H9 (cell line): ENCODE results near the gene POU3F2. TPM values are rescaled to one million over a fixed set of nuclear protein-coding genes. Genes with fewer than 3 reads are reported as not detected.

Experiments
- DNase-seq: peaks from one replicate; pipeline ENCODE4 v3.0.0-alpha.2; 2017
- H2AFZ ChIP-seq: one replicate; pipeline ENCODE4 v1.6.1; 2013; ENCODE audit warnings: mild to moderate bottlenecking, low read length, control low read depth, moderate library complexity
- H2AK5ac ChIP-seq: 2 replicates; pipeline ENCODE4 v1.6.1; 2013; ENCODE audit warnings: low read length, control low read depth, mixed read lengths; ENCODE audit not compliant: insufficient read length
- H2BK120ac ChIP-seq: one replicate; pipeline ENCODE4 v1.6.1; 2013; ENCODE audit warnings: low read depth, mild to moderate bottlenecking, low read length, control low read depth, inconsistent platforms; ENCODE audit not compliant: poor library complexity, severe bottlenecking
- H2BK12ac ChIP-seq: 2 replicates; pipeline ENCODE4 v1.6.1; 2013; ENCODE audit warnings: low read length, control low read depth, mixed read lengths, low read depth; ENCODE audit not compliant: insufficient read length
- H2BK15ac ChIP-seq: 2 replicates; pipeline ENCODE4 v1.6.1; 2013; ENCODE audit warnings: low read depth, low read length, control low read depth
- H2BK20ac ChIP-seq: one replicate; pipeline ENCODE4 v1.6.1; 2013; ENCODE audit warnings: low read depth, mild to moderate bottlenecking, low read length, control low read depth, inconsistent platforms; ENCODE audit not compliant: poor library complexity, severe bottlenecking
- H2BK5ac ChIP-seq: 2 replicates; pipeline ENCODE4 v1.6.1; 2013; ENCODE audit warnings: low read length, control low read depth, mixed read lengths; ENCODE audit not compliant: insufficient read length
- H3K14ac ChIP-seq: 2 replicates; pipeline ENCODE4 v1.6.1; 2013; ENCODE audit warnings: low read length, control low read depth; ENCODE audit not compliant: insufficient read depth
- H3K18ac ChIP-seq: 2 replicates; pipeline ENCODE4 v1.6.1; 2013; ENCODE audit warnings: low read depth, mild to moderate bottlenecking, mixed read lengths, low read length, control low read depth; ENCODE audit not compliant: insufficient read length
- H3K23ac ChIP-seq: 2 replicates; pipeline ENCODE4 v1.6.1; 2013; ENCODE audit warnings: low read length, control low read depth, mixed read lengths, low read depth; ENCODE audit not compliant: insufficient read length
- H3K23me2 ChIP-seq: 2 replicates; pipeline ENCODE4 v1.6.1; 2013; ENCODE audit warnings: low read depth, mild to moderate bottlenecking, mixed read lengths, low read length, control low read depth; ENCODE audit not compliant: insufficient read length, poor library complexity, severe bottlenecking
- H3K27ac ChIP-seq: 2 replicates; pipeline ENCODE4 v1.5.1; 2013; ENCODE audit warnings: low read length, control low read depth, mixed read lengths, low read depth; ENCODE audit not compliant: insufficient read length
- H3K27me3 ChIP-seq: 2 replicates; pipeline ENCODE4 v1.6.1; 2013; ENCODE audit warnings: low read length, control low read depth, inconsistent platforms; ENCODE audit not compliant: insufficient read depth
- H3K4ac ChIP-seq: 2 replicates; pipeline ENCODE4 v1.6.1; 2013; ENCODE audit warnings: low read depth, mild to moderate bottlenecking, control low read depth, inconsistent platforms, low read length, moderate library complexity
- H3K4me1 ChIP-seq: 2 replicates; pipeline ENCODE4 v1.6.1; 2013; ENCODE audit warnings: low read length, control low read depth, inconsistent platforms; ENCODE audit not compliant: insufficient read depth
- H3K4me2 ChIP-seq: 2 replicates; pipeline ENCODE4 v1.6.1; 2013; ENCODE audit warnings: low read length, control low read depth, mixed read lengths; ENCODE audit not compliant: insufficient read length, insufficient read depth
- H3K56ac ChIP-seq: 2 replicates; pipeline ENCODE4 v1.6.1; 2013; ENCODE audit warnings: low read depth, mild to moderate bottlenecking, mixed read lengths, low read length, control low read depth; ENCODE audit not compliant: insufficient read length
- H3K79me1 ChIP-seq: 2 replicates; pipeline ENCODE4 v1.6.1; 2013; ENCODE audit warnings: low read depth, mild to moderate bottlenecking, moderate library complexity, low read length, control low read depth, inconsistent platforms; ENCODE audit not compliant: insufficient read depth, poor library complexity, severe bottlenecking
- H3K79me2 ChIP-seq: 2 replicates; pipeline ENCODE4 v1.6.1; 2013; ENCODE audit warnings: low read length, control low read depth, inconsistent platforms; ENCODE audit not compliant: insufficient read depth
- H3K9ac ChIP-seq: 2 replicates; pipeline ENCODE4 v1.6.1; 2013; ENCODE audit warnings: low read length, control low read depth, mixed read lengths; ENCODE audit not compliant: insufficient read length; ENCODE audit errors: extremely low read depth
- H3K9me3 ChIP-seq: one replicate; pipeline ENCODE4 v1.6.1; 2013; ENCODE audit warnings: low read depth, low read length, inconsistent platforms; ENCODE audit not compliant: control insufficient read depth
- H3T11ph ChIP-seq: one replicate; pipeline ENCODE4 v1.6.1; 2013; ENCODE audit warnings: mild to moderate bottlenecking, low read length, control low read depth, inconsistent platforms
- H4K20me1 ChIP-seq: one replicate; pipeline ENCODE4 v1.6.1; 2013; ENCODE audit not compliant: control insufficient read depth, insufficient read length, insufficient read depth
- H4K5ac ChIP-seq: 2 replicates; pipeline ENCODE4 v1.6.1; 2013; ENCODE audit warnings: low read depth, mild to moderate bottlenecking, mixed read lengths, low read length, control low read depth; ENCODE audit not compliant: insufficient read length
- H4K8ac ChIP-seq: replicated peaks from 2 replicates; pipeline ENCODE4 v1.6.1; 2013; ENCODE audit warnings: low read length, control low read depth, mixed read lengths, low read depth; ENCODE audit not compliant: insufficient read length
- H4K91ac ChIP-seq: 2 replicates; pipeline ENCODE4 v1.6.1; 2013; ENCODE audit warnings: low read depth, mild to moderate bottlenecking, moderate library complexity, mixed read lengths, low read length, control low read depth; ENCODE audit not compliant: insufficient read length
- H3K27ac Mint-ChIP-seq, 3 experiments: 2 replicates in 2 of 3; 3 replicates in 1 of 3; pipeline ENCODE4 v1.8.0; 2020 to 2021; ENCODE audit warnings: mixed read lengths in 3 of 3, mild to moderate bottlenecking in 1 of 3, moderate library complexity in 1 of 3
- H3K27me3 Mint-ChIP-seq: 2 replicates; pipeline ENCODE4 v1.8.0; 2021; ENCODE audit warnings: low read depth, mild to moderate bottlenecking, moderate library complexity, mixed read lengths
- H3K36me3 Mint-ChIP-seq, 3 experiments: 2 replicates in 2 of 3; 3 replicates in 1 of 3; pipeline ENCODE4 v1.8.0; 2020 to 2021; ENCODE audit warnings: low read depth in 3 of 3, mixed read lengths in 3 of 3; ENCODE audit not compliant: insufficient read depth in 1 of 3
- H3K4me1 Mint-ChIP-seq, 2 experiments: 2 replicates each; pipeline ENCODE4 v1.8.0; 2020; ENCODE audit warnings: mixed read lengths in 2 of 2
- H3K4me3 Mint-ChIP-seq, 2 experiments: 2 replicates in 1 of 2; 3 replicates in 1 of 2; pipeline ENCODE4 v1.8.0; 2020 to 2021; ENCODE audit warnings: mild to moderate bottlenecking in 2 of 2, mixed read lengths in 2 of 2, moderate library complexity in 1 of 2
- H3K9me3 Mint-ChIP-seq, 2 experiments: 2 replicates in 1 of 2; 3 replicates in 1 of 2; pipeline ENCODE4 v1.8.0; 2020; ENCODE audit warnings: mild to moderate bottlenecking in 2 of 2, mixed read lengths in 2 of 2, moderate library complexity in 1 of 2
- CTCF ChIP-seq: fragments of 200-600 bp; sonication (generic); conservative IDR thresholded peaks from 3 replicates; pipeline ENCODE4 v1.8.0; 2021; ENCODE audit warnings: antibody characterized with exemption, mild to moderate bottlenecking
- WGBS: extraction: QIAGEN DNeasy Blood & Tissue Kit; methylation state at CpG from one replicate; pipeline ENCODE4 v1.1.7; 2013; ENCODE audit warnings: missing lambda C conversion rate, low lambda C conversion rate, mixed read lengths; ENCODE audit not compliant: insufficient read length; ENCODE audit errors: extremely low coverage; 5-methylcytosine and 5-hydroxymethylcytosine counted together
- total RNA-seq: library from RNA; stranded (reverse); gene quantifications from 2 replicates; pipeline ENCODE4 v1.2.1, GENCODE V29; 2021

The POU3F2 gene
- total RNA-seq, 1 experiment from 2014 or later = 0.09 TPM

GRCh38 chr6:98827295-98828159, 6.8 kb upstream of the POU3F2 start:
- Histone ChIP-seq H3K27ac (no peak overlapping the region), H4K91ac (no peak overlapping the region), H2BK5ac (no peak overlapping the region), H2BK12ac (no peak overlapping the region), H3K23ac (no peak overlapping the region), H3K9ac (no peak overlapping the region), H4K20me1 (no peaks in the 10 kb centered on the region), H3K4me1 (peaks cover 3% of the 10 kb centered on the region; the same call in 1 of the 2 replicates), H3K4me2 (peak overlapping the region; percentile 81), H3K79me1 (no peaks in the 10 kb centered on the region), H3K18ac (no peak overlapping the region), H2BK15ac (no peak overlapping the region), H2AK5ac (no peak overlapping the region), H3K56ac (no peak overlapping the region), H2BK20ac (no peak overlapping the region), H3K4ac (no peak overlapping the region), H3K14ac (no peak overlapping the region), H4K8ac (no peak overlapping the region), H3T11ph (no peak overlapping the region), H3K27me3 (peaks cover 68% of the 10 kb centered on the region), H4K5ac (no peak overlapping the region), H2AFZ (no peak overlapping the region), H3K9me3 (no peaks in the 10 kb centered on the region), H3K79me2 (no peaks in the 10 kb centered on the region), H3K23me2 (peaks cover 39% of the 10 kb centered on the region), H2BK120ac (no peak overlapping the region)
- H3K27me3 Mint-ChIP-seq = peaks cover 100% of the 10 kb centered on the region
- TF ChIP-seq CTCF = no peak
- H3K9me3 Mint-ChIP-seq = peaks cover 0 to 3% of the 10 kb centered on the region in 2 experiments; a peak in 2 of 5 replicates
- DNase-seq = peak; percentile 71
- H3K27ac Mint-ChIP-seq = no peak overlapping the region
- peaks cover 50 to 58% of the 10 kb centered on the region in 2 experiments for H3K4me1 Mint-ChIP-seq
- peak overlapping the region; percentile 33 to 80; a peak in 4 of 5 replicates for H3K4me3 Mint-ChIP-seq
- no peaks in the 10 kb centered on the region for H3K36me3 Mint-ChIP-seq
- no CpG with 5 or more reads among the region's 44 CpGs for WGBS
